Activated T-cell treated with anti-CD3 and anti-CD28 coated beads for 1 hour (primary cell): ENCODE results near the gene ASCC1.
"Not testable (repeated sequence)": the region's sequence is repeated elsewhere in the genome, so short reads cannot be mapped to it uniquely, and the experiment has no call there.

ENCODE experiments used
- DNase-seq: peaks from one replicate; pipeline ENCODE4 v3.0.0-alpha.2; 2020; ENCODE audit warnings: low read depth

ASCC1 gene

GRCh38 chr10:72215611-72216549 is at the start of gene ASCC1, which contains the start of gene ANAPC16:
Gene ASCC1, minus strand, starts transcription at chr10:72216276. Its CDS starts 2,978 bp downstream, at chr10:72213298.
Gene ANAPC16, plus strand, starts transcription at chr10:72216012. Its CDS starts 7,903 bp downstream, at chr10:72223915.
- peak; percentile 92 for DNase-seq

DNA sequence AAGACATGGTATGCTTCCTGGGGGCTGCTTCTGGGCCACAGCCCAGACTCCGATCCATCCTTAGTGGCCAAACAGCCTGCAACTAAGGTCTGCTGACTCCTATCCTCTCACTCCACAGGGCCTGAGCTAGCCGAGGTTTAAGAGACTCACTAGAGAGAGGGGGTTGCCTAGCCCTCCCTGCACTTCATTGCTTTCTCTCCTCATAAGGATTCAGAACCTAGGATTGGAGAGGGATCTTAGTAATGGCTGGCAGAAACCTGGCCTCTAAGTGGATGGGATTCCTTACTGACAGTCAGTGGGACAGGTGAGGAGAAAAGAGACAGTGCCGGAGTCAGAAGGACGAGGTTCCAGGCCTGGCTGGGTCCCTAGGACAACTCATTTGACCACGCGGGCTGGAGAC is 49.4 kb upstream of the ASCC1 start:
- no peak for DNase-seq

DNA sequence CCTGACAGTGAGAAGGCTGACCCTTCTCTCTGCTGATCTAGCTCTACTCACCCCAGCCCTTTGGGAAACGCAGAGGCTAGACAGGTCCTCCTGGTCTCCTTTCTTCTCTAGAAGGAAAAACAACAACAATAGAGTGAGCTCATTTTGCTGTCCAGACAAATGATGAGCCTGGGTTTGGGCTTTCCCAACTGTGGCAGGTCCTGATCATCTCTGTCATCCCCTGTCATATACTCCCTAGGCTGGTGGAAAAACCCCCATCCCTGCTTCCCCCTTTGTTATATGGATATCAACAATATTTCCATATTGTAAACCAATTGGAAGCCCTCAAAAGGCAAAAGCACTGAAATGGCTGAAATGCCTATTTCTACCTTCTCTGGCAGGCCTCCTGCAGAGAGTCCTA is 48.5 kb upstream of the ASCC1 start:
- DNase-seq: no peak

GRCh38 chr10:72263613-72264241 is 47.7 kb upstream of the ASCC1 start:
- no peak for DNase-seq

GRCh38 chr10:72261784-72262404 is 45.8 kb upstream of the ASCC1 start:
- no peak for DNase-seq

DNA sequence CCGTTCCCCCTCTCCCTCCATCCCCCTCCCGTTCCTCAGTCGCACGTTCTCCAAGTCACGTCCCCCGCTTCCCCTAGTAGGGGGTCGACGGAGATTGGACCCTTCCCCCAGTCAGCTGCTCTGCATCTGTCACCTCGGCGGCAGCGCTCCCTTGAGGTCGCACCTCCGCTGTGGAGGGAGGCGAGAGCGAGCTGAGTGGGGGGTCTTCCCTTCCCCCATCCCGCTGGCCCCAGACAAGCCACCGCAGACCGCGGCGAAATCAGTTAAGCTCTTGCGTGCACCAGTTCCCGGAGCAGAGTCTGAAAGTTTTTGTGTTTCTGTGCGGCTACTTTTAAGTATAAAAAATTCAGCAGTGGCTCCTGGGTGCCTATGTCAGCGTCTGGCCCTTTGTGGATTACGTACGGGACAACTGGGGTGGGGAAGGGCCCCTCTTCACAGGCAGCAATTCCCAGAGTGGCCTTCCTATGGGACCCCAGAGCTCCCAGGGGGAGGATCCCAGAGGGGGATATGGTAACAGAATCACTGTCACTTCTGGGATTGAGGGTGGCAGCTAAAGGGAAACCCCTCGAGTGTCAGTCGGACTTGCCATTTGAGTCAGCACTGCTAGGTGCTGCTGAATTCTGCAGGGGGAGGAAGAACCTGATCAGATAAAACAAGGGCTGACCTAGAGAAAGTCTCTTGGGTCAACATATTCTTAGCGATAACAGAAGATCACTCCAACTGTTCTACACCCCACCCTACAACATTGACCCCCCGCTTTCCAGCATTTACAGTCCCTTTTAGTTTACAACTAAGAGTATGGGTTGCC is 45.1 kb upstream of the ASCC1 start:
- DNase-seq: no peak

DNA sequence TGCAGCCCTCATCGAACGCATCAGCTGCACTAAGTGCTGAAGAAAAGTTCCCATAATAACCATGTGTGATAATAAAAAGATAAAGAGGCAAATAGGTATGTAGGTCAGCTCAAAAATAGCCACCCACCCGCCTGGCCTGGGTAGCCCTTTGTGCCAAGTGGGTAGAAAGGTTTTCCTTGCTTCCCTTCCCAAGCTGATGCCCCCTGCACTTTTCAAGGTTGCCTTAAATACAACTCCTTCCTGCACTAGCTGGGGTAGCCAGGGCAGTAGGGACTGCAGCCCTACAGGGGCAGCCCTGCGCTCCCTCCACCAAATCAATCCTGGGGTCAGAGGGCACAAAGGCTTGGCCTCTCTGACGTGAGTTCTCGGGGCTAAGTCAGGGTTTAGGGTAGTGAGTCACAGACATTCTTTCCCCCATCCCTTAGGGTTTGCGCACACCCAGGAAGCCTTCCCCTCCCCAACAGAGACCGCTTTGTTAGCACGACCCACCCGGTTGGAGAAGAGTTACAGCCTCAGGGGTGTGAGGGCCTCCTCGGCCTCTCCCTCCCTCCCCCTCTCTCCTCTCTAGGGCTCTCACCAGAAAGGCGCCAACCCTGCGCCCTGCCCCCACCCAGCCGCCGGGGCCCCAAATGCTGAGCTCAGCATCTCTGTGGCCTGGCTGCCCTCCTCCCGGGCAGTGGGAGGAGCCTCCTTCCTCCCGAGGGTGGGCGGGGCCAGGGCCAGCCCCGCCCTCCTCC is 44.3 kb upstream of the ASCC1 start:
- DNase-seq: peak; percentile 64

DNA sequence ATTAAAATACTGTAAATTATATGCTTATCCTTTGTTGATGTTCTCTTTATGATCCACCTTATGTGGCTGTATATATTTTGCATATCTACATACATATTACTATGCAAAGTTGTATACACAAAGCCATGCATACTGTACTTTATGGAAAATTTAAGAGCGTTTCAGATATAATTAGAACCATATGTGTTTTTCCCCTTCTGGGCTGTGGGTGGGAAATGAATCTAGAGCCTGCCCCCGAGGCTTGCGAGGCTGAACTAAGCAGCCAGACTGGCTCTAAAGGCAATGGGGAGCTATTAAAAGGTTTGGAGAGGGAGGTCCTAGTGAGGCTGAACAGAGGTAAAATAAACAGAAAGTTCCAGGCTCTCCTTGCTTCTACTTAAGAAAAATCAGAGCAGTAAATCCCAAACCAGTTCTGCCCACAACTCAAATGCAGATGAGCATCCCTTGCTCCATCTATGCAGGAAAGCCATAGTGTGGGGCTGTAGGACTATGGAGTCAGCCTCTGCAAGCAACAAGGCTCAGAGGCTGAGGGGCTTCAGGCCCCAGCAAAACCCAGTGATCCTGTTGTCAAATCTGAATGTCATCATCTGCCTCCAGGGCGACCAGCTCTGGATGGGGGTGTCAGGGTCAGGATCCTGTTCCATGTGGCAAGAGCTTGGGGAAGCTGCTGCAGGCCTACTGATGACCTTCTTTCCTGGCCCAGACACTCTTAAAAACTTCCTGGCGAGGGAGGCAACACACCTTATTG is 43.6 kb upstream of the ASCC1 start:
- no peak for DNase-seq

- DNase-seq: no peak
These were observed 42.5 kb upstream of the ASCC1 start for GRCh38 chr10:72258617-72259016.

- DNase-seq: no peak
These were observed 41.2 kb upstream of the ASCC1 start for GRCh38 chr10:72257051-72257892.

GRCh38 chr10:72255977-72256729 is 40.1 kb upstream of the ASCC1 start:
- DNase-seq: no peak

DNA sequence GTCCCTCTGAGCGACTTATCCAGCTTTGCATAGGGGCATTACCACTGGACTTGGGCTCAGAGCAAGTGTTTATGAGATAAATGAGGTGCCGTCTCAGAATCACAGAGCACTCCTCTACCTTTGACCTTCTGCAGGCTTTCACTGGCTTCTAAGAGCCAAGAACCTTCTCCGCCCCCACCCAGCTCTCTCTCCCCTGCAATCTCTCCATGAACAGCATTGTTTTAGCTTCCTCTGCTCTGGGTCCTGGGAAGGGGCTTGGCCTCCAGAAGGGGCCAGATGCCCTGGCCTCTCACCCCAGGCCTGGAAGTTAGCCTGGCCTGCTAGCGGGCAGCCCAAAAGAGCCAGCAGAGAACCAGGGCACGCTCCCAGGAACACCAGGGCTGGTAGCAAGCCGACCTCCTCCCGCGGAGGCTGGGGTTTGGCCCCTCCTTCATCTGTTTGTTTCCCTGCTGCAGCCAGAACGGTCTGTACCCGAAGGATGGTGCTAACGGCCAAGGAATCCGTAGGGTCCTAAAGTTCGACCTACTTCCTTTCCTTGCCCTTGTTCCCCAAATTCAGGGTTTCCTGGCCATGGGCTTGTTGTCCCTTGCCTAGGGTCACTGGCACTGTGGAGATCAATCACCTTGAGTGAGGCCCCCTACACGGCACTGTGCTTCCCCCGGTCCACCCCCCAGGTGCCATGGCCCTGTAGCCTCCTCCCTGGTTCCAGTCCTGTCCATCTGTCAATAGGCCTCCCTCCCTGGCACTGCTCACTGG is 38.9 kb upstream of the ASCC1 start:
- DNase-seq: no peak

DNA sequence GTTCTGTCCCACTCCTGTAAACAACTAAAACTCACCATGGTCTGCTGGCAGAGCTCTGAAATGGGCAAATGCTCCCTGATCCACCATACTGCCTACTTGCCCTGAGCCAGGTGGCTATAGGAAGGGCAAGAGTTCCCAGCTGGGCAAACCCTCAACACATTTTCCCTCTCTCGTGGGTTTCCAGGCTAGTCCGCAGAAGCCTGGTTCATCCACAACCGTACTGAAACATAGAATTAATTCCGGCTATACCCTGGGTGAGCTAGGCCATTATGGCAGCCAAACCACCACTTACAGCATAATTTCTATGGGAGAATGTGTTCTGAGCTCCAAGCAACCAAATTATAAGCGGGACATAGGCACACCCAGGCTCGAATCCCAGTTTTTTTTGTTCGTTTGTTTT is 37.5 kb upstream of the ASCC1 start:
- no peak for DNase-seq

DNA sequence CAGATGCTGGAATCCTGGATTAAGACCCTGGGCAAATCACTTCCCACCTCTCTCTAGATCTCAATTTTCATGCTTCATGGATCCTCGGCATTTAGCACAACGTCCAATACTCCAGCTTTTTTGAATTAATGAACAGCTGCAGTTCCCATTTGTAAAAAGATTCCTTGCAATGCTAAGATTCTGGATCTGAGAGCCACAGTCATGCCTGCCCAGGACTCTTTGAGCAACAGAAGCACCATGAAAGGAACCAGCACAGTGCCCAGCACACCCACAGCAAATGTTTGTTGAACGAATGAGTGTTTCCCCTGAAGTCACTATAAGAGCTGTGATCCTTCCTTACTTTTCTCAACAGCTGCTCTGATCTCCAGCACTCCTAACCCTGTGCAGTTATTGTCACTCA is 36.9 kb upstream of the ASCC1 start:
- DNase-seq: no peak

DNA sequence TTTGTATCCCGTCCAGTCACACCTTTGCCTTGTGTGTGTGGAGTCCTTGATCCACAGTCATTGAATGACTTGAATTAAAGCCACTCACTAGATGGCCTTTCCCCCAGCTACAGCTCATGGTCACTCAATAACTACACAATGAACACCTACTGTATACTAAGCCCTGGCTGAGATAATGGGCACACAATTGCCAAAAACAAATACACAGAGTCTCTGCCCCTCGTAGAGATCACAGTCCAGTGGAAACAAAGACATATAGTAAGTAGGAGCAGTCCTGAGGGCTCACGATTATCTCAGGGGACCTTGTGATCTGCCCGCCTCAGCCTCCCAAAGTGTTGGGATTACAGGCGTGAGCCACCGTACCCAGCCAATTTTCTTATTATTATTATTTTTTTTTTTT is 35.6 kb upstream of the ASCC1 start:
- DNase-seq: no peak

DNA sequence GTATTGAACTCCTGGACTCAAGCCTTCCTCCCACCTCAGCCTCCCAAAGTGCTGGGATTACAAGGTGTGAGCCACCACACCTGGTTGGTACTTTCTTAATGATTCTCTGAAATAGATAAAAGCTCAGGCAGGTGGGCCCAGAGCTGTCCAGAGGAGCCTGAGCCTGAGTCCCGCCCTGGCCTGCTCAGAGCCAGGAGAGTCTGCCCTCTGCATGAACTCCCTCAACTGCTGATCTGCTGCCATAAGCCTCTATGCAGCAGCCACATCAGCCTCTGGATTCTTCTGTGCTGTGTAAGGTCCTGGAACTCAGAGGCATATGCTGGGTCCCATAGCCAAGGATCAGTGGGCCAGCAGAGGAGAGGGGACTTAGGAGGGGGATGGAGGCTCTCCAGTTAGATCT is 34.6 kb upstream of the ASCC1 start:
- no peak for DNase-seq

DNA sequence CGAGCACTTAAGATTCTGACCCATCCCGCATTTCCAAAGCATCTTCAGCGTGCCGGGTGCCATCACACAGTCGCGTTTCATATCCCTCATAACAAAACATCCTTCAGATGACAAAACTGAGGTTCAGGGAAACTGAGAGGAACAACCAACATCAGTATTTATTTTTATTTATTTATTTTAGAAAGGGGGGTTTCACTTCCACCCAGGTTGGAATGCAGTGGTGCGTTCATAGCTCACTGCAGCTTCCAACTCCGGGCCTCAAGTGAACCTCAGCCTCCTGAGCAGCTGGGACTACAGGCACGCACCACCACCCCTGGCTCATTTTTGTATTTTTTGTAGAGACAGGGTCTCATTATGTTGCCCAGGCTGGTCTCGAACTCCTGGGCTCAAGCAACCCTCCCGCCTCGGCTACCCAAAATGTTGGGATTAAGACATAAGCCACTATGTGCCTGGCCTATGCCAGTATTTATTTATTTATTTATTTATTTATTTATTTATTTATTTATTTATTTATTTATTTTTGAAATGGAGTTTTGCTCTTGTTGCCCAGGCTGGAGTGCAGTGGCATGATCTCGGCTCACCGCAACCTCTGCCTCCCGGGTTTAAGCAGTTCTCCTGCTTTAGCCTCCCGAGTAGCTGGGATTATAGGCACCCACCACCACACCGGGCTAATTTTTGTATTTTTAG is 33.2 kb upstream of the ASCC1 start:
- DNase-seq: not testable (repeated sequence)
